Measurements from ENCODE around the gene USP14. TPM values are rescaled to one million over a fixed set of nuclear protein-coding genes. Genes with fewer than 3 reads are reported as not detected.
"Not testable (repeated sequence)": the region's sequence is repeated elsewhere in the genome, so short reads cannot be mapped to it uniquely, and the experiment has no call there.

Gene USP14
- total RNA-seq, 2 donors from 2014 or later, result 73.2 to 79.7 TPM

GRCh38 chr18:140670-141266 is 17.6 kb upstream of the USP14 start:
- Mint-ChIP-seq H3K4me3 (no peak overlapping the region), H3K27me3 (peaks cover 2 to 18% of the 10 kb centered on the region in 2 donors), H3K4me1 (ENCODE audit: low read depth in 2 of 2) (no peaks in the 10 kb centered on the region), H3K36me3 (no peaks in the 10 kb centered on the region), H3K27ac (no peak overlapping the region), H3K9me3 (no peaks in the 10 kb centered on the region)
- DNase-seq (ENCODE audit: low spot score), result no peak
- ATAC-seq, result no peak

GRCh38 chr18:142624-143296 is 15.6 kb upstream of the USP14 start:
- not testable (repeated sequence) for H3K9me3 Mint-ChIP-seq; H3K4me1 Mint-ChIP-seq (ENCODE audit: low read depth in 2 of 2); H3K36me3 Mint-ChIP-seq; DNase-seq (ENCODE audit: low spot score); H3K4me3 Mint-ChIP-seq; ATAC-seq; H3K27ac Mint-ChIP-seq
- H3K27me3 Mint-ChIP-seq, result peaks cover 2 to 18% of the 10 kb centered on the region in 2 donors

GRCh38 chr18:148841-149240 is 9.5 kb upstream of the USP14 start:
- Mint-ChIP-seq H3K4me1 (ENCODE audit: low read depth in 2 of 2) (no peaks in the 10 kb centered on the region), H3K36me3 (no peaks in the 10 kb centered on the region), H3K9me3 (no peaks in the 10 kb centered on the region), H3K27me3 (peaks cover 8 to 10% of the 10 kb centered on the region in 2 donors), H3K27ac (no peak overlapping the region), H3K4me3 (no peak overlapping the region)
- DNase-seq (ENCODE audit: low spot score), result no peak
- no peak for ATAC-seq

- H3K27me3 Mint-ChIP-seq, result peaks cover 6 to 10% of the 10 kb centered on the region in 2 donors
- peaks cover 0 to 2% of the 10 kb centered on the region in 2 donors for H3K4me1 Mint-ChIP-seq (ENCODE audit: low read depth in 2 of 2)
- no peak overlapping the region for H3K4me3 Mint-ChIP-seq
- DNase-seq (ENCODE audit: low spot score), result no peak
- no peaks in the 10 kb centered on the region for H3K36me3 Mint-ChIP-seq
- ATAC-seq, result no peak
- no peak overlapping the region for H3K27ac Mint-ChIP-seq
- no peaks in the 10 kb centered on the region for H3K9me3 Mint-ChIP-seq
Measured at GRCh38 chr18:154151-154550, 4.2 kb upstream of the USP14 start.

- DNase-seq (ENCODE audit: low spot score) (no peak), ATAC-seq (no peak)
- H3K9me3 Mint-ChIP-seq, result no peaks in the 10 kb centered on the region
- H3K36me3 Mint-ChIP-seq, result no peaks in the 10 kb centered on the region
- no peak overlapping the region for H3K4me3 Mint-ChIP-seq
- no peaks in the 10 kb centered on the region for H3K27me3 Mint-ChIP-seq
- no peak overlapping the region for H3K27ac Mint-ChIP-seq
- H3K4me1 Mint-ChIP-seq (ENCODE audit: low read depth in 2 of 2), result peaks cover 7 to 14% of the 10 kb centered on the region in 2 donors
Measured at GRCh38 chr18:155688-156087, 2.7 kb upstream of the USP14 start.

- peaks cover 13 to 20% of the 10 kb centered on the region in 2 donors for H3K4me1 Mint-ChIP-seq (ENCODE audit: low read depth in 2 of 2)
- no peak overlapping the region for H3K27ac Mint-ChIP-seq
- no peaks in the 10 kb centered on the region for H3K9me3 Mint-ChIP-seq
- H3K36me3 Mint-ChIP-seq, result no peaks in the 10 kb centered on the region
- DNase-seq (ENCODE audit: low spot score) (no peak), ATAC-seq (no peak)
- no peak overlapping the region for H3K4me3 Mint-ChIP-seq
- no peaks in the 10 kb centered on the region for H3K27me3 Mint-ChIP-seq
Measured at GRCh38 chr18:156514-157230, 1.7 kb upstream of the USP14 start.

GRCh38 chr18:159037-159652 is 788 bp downstream of the USP14 start:
- ATAC-seq (no peak), DNase-seq (ENCODE audit: low spot score) (no peak)
- H3K4me3 Mint-ChIP-seq, result peak overlapping the region; percentile 94
- peak overlapping the region; percentile 86 to 90 for H3K27ac Mint-ChIP-seq
- peaks cover 17 to 25% of the 10 kb centered on the region in 2 donors for H3K4me1 Mint-ChIP-seq (ENCODE audit: low read depth in 2 of 2)
- no peaks in the 10 kb centered on the region for H3K27me3 Mint-ChIP-seq
- H3K9me3 Mint-ChIP-seq, result no peaks in the 10 kb centered on the region
- no peaks in the 10 kb centered on the region for H3K36me3 Mint-ChIP-seq

- no peaks in the 10 kb centered on the region for H3K36me3 Mint-ChIP-seq
- H3K9me3 Mint-ChIP-seq, result no peaks in the 10 kb centered on the region
- H3K4me1 Mint-ChIP-seq (ENCODE audit: low read depth in 2 of 2), result peaks cover 17 to 25% of the 10 kb centered on the region in 2 donors
- H3K27me3 Mint-ChIP-seq, result no peaks in the 10 kb centered on the region
- ATAC-seq (no peak), DNase-seq (ENCODE audit: low spot score) (no peak)
- peak overlapping the region; percentile 94 for H3K4me3 Mint-ChIP-seq
- peak overlapping the region; percentile 86 to 90 for H3K27ac Mint-ChIP-seq
Measured at GRCh38 chr18:159933-160332, 1.6 kb downstream of the USP14 start.

- Mint-ChIP-seq H3K27me3 (no peaks in the 10 kb centered on the region), H3K4me1 (ENCODE audit: low read depth in 2 of 2) (peaks cover 17 to 25% of the 10 kb centered on the region in 2 donors), H3K27ac (peak overlapping the region in 1 of 2 donors; percentile 76), H3K36me3 (no peaks in the 10 kb centered on the region), H3K4me3 (peak overlapping the region; percentile 50), H3K9me3 (no peaks in the 10 kb centered on the region)
- ATAC-seq (no peak), DNase-seq (ENCODE audit: low spot score) (no peak)
Measured at GRCh38 chr18:160831-161570, 2.6 kb downstream of the USP14 start.

- Mint-ChIP-seq H3K4me1 (ENCODE audit: low read depth in 2 of 2) (peaks cover 5% of the 10 kb centered on the region in 2 donors), H3K36me3 (peaks cover 6% of the 10 kb centered on the region), H3K27me3 (no peaks in the 10 kb centered on the region), H3K27ac (no peak overlapping the region), H3K9me3 (no peaks in the 10 kb centered on the region), H3K4me3 (no peak overlapping the region)
- ATAC-seq, result no peak
- DNase-seq (ENCODE audit: low spot score), result no peak
Measured at GRCh38 chr18:172361-172760, 14.0 kb downstream of the USP14 start.

GRCh38 chr18:179499-179898 is 21.1 kb downstream of the USP14 start:
- no peak overlapping the region for H3K27ac Mint-ChIP-seq
- H3K4me3 Mint-ChIP-seq, result no peak overlapping the region
- DNase-seq (ENCODE audit: low spot score) (no peak), ATAC-seq (no peak)
- H3K36me3 Mint-ChIP-seq, result peaks cover 29% of the 10 kb centered on the region
- H3K27me3 Mint-ChIP-seq, result no peaks in the 10 kb centered on the region
- peaks cover 4 to 20% of the 10 kb centered on the region in 2 donors for H3K4me1 Mint-ChIP-seq (ENCODE audit: low read depth in 2 of 2)
- no peaks in the 10 kb centered on the region for H3K9me3 Mint-ChIP-seq

- H3K36me3 Mint-ChIP-seq, result peaks cover 29% of the 10 kb centered on the region
- DNase-seq (ENCODE audit: low spot score) (no peak), ATAC-seq (no peak)
- no peaks in the 10 kb centered on the region for H3K27me3 Mint-ChIP-seq
- H3K9me3 Mint-ChIP-seq, result no peaks in the 10 kb centered on the region
- peaks cover 4 to 15% of the 10 kb centered on the region in 2 donors for H3K4me1 Mint-ChIP-seq (ENCODE audit: low read depth in 2 of 2)
- H3K27ac Mint-ChIP-seq, result no peak overlapping the region
- H3K4me3 Mint-ChIP-seq, result no peak overlapping the region
Measured at GRCh38 chr18:181711-182110, 23.4 kb downstream of the USP14 start.

GRCh38 chr18:183769-184168 is 25.4 kb downstream of the USP14 start:
- Mint-ChIP-seq H3K4me1 (ENCODE audit: low read depth in 2 of 2) (peaks cover 4 to 7% of the 10 kb centered on the region in 2 donors), H3K27ac (no peak overlapping the region), H3K4me3 (no peak overlapping the region), H3K27me3 (no peaks in the 10 kb centered on the region), H3K36me3 (peaks cover 24% of the 10 kb centered on the region), H3K9me3 (no peaks in the 10 kb centered on the region)
- ATAC-seq, result no peak
- no peak for DNase-seq (ENCODE audit: low spot score)

All from natural killer cell treated with Interleukin-12 subunit alpha and Interleukin-12 subunit beta and Interleukin-15 and Interleukin-18, amount 100 ng/mL, for 72 hours (primary cell).